GM21367 (cell line): Measurements from ENCODE around the gene ZNF140.

Experiments
- ATAC-seq: cut with Tn5 transposase; IDR thresholded peaks from one replicate; pipeline ENCODE4 v1.9.1; 2021; ENCODE audit not compliant: unreplicated experiment

ZNF140 gene

DNA sequence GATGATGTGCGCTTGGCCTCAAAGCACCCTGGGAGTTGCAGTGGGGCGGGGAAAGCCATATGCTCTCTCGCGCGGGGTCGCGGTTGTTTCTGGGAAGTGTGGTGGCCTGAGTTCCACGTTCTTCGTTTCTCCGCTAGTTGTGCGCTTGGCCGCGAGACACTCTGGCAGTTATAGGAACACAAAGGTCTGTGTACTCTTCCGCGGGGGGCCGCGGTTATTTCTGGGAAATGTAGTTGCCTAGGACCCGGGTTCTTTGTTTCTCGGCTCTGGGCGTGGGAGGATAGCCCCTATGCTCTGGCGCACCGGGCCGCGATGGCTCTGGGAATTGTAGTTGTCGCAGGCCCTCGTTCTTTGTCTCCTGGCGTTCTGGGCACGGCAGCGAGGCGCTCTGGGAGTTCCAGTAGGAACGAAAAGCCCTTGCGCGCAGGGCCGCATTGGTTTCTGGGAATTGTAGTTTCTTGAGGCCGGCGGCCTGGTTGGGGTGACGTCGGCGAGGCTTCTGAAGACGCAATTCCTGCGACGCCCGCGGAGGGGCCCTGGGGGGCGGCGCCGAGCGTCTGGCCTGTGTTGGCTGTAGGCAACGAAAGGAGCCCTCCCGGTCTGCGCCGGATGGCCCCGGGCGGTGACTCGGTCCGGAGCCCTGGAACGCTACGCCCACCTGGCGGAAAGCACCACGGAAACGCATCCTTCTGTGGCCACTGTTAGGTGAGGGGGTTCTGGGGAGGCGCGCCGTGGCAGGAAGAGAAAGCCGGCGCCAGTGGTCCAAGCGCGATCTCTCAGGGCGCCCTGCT is at the start of gene ZNF140:
Gene ZNF140, plus strand, starts transcription at position 556 of the 791 bp plus-strand sequence. CDS start 398 bp downstream, outside the sequence.
- ATAC-seq = peak; percentile 66

DNA sequence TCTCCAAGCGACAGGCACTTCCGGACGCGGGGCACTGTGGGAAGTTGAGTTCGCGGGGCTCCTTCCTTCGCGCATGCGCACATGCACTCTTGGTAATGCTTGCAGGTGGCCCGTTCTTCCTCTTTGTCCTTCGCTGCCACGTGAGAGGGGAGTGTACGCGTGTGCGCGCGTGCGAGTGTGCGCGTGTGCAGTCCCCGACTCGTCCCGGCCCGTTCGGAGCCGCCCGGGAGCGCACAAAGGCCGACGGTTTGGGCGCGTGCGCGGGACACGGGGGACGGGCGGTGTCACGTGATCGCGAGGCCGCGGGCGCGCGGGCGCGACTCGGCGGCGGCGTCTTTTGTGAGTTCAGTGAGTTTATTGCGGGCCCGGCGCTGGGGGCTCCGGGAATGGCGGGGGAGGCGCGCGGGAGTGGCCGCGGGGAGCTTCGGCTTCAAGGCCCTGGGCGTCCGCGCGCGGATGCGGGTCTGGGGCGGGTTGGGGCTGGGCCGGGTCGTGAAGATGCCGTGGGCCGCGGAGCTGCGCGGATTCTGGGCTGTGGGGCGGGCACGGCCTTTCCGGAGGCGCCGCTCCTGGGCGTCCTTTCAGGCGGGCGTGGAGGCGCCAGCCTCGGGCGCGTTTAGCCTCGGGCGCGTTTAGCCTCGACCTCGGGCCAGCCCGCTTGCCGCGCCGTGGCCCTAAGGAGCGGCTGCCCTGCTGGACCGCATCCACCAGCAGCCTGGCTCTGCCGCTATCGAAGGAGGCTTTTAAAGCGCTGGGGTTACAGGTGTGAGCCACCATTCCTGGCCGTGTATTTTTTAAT is 43.3 kb upstream of the ZNF140 start, which contains the start of gene ZNF84:
Gene ZNF84, plus strand, starts transcription at position 303 of the 799 bp plus-strand sequence. CDS start 3,959 bp downstream, outside the sequence.
- ATAC-seq = peak; percentile 83

- no peak for ATAC-seq
Observed at GRCh38 chr12:133038118-133038709, 42.5 kb upstream of the ZNF140 start.

- no peak for ATAC-seq
Observed at GRCh38 chr12:133046698-133047097, 34.0 kb upstream of the ZNF140 start.

DNA sequence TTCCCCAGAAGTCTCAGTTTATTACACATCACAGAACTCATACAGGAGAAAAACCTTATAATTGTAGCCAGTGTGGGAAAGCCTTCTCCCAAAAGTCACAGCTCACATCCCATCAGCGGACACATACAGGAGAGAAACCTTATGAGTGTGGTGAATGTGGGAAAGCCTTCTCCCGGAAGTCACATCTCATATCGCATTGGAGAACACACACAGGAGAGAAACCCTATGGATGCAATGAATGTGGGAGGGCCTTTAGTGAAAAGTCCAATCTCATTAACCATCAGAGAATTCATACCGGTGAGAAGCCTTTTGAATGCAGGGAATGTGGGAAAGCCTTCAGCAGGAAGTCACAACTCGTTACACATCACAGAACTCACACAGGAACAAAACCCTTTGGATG is 23.3 kb upstream of the ZNF140 start:
- ATAC-seq = no peak

DNA sequence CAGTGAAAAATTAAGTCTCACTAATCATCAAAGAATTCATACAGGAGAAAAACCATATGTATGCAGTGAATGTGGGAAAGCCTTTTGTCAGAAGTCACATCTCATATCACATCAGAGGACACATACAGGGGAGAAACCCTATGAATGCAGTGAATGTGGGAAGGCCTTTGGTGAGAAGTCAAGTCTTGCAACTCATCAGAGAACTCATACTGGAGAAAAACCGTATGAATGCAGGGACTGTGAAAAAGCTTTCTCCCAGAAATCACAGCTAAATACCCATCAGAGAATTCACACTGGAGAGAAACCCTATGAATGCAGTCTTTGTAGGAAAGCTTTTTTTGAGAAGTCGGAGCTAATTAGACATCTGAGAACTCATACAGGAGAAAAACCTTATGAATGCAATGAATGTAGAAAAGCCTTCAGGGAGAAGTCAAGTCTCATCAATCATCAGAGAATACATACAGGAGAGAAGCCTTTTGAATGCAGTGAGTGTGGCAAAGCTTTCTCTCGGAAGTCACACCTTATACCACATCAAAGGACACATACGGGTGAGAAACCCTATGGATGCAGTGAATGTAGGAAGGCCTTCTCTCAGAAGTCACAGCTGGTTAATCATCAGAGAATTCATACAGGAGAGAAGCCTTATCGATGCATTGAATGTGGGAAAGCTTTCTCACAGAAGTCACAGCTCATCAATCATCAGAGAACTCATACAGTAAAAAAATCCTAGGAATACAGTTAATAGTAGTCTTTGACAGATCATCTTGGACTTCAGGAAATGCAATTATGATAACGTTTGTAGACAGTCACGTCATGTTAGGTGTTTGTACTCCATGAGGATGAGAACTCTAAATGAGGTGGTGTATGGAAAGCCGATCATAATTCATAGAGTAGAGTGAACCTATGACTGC is 22.3 kb upstream of the ZNF140 start:
- no peak for ATAC-seq

- ATAC-seq = no peak
Observed at GRCh38 chr12:133061954-133062353, 18.8 kb upstream of the ZNF140 start.

DNA sequence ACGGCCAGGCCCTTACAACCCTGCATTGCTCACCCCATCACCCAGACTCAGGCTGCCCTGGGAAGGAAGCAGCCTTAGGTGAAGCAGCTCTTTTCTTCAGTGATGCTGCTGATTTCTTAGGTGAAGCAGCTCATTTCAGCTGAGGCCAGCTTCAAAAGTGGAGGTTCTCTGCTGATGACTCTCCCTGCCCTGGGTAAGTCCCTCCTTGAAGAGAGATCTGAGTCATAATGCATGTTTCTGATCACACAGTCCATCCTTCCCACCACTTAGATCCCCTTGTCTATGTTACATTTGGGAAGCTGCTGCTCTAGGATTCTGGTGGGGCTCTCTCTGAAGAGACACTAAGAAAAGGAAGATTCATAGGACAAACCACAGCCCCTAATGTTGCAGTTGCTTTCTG is 17.2 kb upstream of the ZNF140 start:
- no peak for ATAC-seq

DNA sequence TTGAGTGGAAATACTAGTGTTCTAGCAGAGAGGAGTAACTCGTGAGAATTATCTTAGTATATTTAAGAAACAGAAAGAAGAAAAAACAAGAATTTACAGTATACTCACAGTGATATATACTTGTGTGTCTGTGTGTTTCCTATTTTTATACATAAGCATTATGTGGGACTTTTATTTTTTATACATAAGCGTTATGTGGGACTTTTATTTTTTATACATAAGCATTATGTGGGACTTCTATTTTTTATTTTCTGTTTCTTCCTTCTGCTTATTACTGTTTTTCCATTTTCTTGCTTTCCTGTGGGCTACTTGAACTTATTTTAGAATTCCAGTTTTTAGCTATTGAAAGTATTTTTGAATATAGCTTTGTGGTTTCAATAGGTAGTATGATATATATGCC is 6.9 kb upstream of the ZNF140 start:
- ATAC-seq = no peak

- ATAC-seq = peak; percentile 75
Observed at GRCh38 chr12:133080026-133080367, 726 bp upstream of the ZNF140 start.

DNA sequence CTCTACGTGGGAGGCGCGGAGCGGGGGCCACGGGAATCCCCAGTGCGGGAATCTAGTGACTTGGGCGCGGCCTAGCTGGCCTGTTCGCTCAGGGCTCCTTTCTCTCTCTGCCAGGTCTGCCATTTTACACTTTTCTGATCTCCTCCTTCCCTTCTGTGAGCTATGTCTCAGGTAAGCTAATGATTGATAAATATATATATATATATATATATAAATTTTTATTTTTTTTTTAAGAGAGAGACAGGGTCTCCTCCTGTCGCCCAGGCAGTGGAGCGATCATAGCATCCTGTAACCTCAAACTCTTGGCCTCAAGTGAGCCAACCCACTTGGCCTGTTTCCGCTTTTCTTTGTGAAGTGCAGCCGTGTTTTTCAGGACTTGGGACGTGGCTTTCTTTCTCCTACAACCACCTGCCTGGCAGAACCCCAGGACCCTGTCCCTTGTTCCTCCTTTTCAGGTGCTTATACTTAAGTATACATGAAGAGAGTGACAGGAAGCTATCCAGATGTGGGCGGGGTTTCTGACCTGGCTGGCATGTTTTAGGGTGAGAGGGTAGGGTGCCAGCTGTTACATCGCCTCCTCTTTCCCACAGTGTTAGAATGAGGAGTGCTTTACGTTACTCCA is 547 bp downstream of the ZNF140 start:
- ATAC-seq = no peak

GRCh38 chr12:133083345-133083744 is 2.6 kb downstream of the ZNF140 start:
- ATAC-seq = no peak

- ATAC-seq = no peak
Observed at GRCh38 chr12:133105620-133106019, 24.9 kb downstream of the ZNF140 start.

DNA sequence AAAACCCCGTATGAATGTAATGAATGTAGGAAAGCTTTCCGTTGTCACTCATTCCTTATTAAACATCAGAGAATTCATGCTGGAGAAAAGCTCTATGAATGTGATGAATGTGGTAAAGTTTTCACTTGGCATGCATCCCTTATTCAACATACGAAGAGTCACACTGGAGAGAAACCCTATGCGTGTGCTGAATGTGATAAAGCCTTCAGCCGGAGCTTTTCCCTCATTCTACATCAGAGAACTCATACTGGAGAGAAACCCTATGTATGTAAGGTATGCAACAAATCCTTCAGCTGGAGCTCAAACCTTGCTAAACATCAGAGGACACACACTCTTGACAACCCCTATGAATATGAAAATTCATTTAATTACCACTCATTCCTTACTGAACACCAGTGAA is 25.5 kb downstream of the ZNF140 start:
- no peak for ATAC-seq

DNA sequence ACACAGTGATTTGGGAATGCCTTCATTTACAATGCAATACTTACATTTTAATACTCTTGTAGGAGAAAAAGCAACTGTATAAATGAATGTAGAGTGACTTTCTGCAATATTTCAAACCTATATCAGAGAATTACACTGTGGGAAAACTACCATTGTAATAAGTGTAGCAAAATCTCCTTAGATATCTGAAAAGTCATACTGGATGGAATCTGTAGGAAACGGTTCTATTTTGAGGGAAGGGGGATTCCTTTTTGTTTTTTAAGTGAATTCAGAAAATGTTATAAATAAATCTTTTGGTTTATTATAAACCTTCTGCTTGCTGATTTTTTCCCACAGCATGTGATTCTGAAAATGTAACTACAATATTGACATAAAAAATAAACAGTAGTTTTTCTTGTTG is 26.4 kb downstream of the ZNF140 start:
- no peak for ATAC-seq

DNA sequence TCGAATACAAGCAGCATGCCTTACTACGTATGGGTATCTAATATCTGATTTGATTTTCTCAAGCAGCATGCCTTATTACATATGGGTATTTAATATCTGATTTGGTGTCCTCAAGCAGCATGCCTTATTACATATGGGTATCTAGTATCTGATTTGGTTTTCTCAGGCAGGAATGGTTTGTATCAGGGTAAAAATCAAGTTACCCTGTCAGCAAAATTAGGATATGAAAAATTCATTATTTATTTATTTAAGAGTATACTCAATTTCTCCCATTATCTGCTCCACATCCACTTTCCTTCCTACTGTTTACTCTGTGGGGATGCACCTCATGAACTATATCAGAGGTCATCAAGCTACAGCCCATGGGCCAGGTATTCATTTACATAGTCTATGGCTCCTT is 27.4 kb downstream of the ZNF140 start:
- no peak for ATAC-seq

DNA sequence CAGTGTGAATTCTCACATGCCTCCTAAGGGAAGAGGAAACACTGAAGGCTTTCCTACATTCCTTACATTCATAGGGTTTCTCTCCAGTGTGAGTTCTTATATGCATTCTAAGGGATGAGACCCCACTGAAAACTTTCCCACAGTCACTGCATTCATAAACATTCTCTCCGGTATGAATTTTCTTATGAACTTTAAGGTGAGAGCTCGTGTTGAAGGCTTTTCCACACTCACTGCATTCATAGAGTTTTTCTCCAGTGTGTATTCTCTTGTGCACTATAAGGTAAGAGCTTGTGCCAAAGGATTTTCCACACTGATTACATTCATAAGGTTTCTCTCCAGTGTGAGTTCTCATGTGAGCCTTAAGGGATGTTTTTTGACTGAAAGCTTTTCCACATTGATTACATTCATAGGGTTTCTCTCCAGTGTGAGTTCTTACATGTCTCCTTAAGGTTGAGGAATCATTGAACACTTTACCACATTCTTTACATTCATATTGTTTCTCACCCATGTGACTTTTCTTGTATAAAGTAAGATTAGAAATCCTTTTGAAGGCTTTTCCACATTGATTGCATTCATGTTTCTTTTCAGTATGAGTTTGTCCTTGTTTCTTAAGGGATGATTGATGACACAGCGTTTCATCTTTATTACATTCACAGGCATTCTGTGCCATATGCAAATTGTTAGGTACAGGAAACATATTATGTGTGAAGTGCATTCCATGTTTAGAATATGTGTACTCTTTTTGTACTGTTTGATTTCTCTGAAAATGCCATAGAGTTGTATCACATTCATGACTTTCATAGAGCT is 39.9 kb downstream of the ZNF140 start:
- ATAC-seq = no peak

GRCh38 chr12:133124674-133125073 is 44.0 kb downstream of the ZNF140 start:
- no peak for ATAC-seq

DNA sequence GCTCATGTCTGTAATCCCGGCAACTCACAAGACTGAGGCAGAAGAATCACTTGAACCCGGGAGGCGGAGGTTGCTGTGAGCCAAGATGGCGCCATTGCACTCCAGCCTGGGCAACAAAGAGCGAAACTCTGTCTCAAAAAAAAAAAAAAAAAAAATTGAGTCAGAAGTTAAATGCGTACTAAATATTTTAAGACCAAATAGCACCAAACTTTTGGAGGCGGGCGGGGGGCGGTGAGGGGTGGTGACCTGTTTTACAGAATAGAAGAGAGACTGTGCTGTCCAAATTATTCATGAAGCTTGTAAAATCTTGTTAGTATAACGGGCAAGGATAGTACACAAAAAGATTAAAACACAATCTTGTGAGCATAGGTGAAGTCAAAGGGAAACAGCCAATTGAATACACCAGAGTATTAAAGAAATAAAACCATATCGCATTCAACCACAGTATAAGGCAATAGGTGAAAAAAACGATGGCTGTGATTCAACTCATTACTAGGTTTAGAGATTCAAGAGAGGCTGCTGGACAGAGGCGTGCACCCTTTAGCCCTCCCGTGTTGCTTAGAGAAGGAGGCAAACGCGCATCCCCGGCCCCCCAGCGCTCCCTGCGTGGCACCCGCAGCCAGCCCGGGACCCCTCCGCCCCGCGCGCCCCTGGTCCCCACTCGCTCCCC is 48.8 kb downstream of the ZNF140 start:
- ATAC-seq = no peak
